Muscle layer of duodenum (tissue), 2 donors: ENCODE measurements around the gene STAT6.

Experiments used
- H3K27ac ChIP-seq: one replicate; pipeline ENCODE4 v1.7.0; 2013; ENCODE audit warnings: mild to moderate bottlenecking, low read length
- H3K27me3 ChIP-seq: one replicate; pipeline ENCODE4 v1.7.0; 2013; ENCODE audit warnings: low read depth, mild to moderate bottlenecking, control low read depth, low read length
- H3K36me3 ChIP-seq, 2 donors: one replicate each; pipeline ENCODE4 v1.7.0; 2013; ENCODE audit warnings: low read length in 2 of 2, control low read depth in 1 of 2, mild to moderate bottlenecking in 1 of 2; ENCODE audit not compliant: insufficient read depth in 2 of 2, control insufficient read depth in 1 of 2
- H3K4me1 ChIP-seq, 2 donors: one replicate each; pipeline ENCODE4 v1.7.0; 2013; ENCODE audit warnings: low read length in 2 of 2, mild to moderate bottlenecking in 2 of 2, control low read depth in 1 of 2, moderate library complexity in 1 of 2; ENCODE audit not compliant: insufficient read depth in 2 of 2, control insufficient read depth in 1 of 2
- H3K4me3 ChIP-seq, 2 donors: one replicate each; pipeline ENCODE4 v1.7.0; 2013; ENCODE audit warnings: low read length in 2 of 2, low read depth in 1 of 2, mild to moderate bottlenecking in 1 of 2
- H3K9me3 ChIP-seq, 2 donors: one replicate each; pipeline ENCODE4 v1.7.0; 2013; ENCODE audit warnings: low read length in 2 of 2, control low read depth in 1 of 2, mild to moderate bottlenecking in 1 of 2; ENCODE audit not compliant: control insufficient read depth in 1 of 2
- donor health status: healthy.

STAT6 gene

GRCh38 chr12:57106021-57106708, 5.0 kb downstream of the STAT6 start:
- H3K27ac ChIP-seq: no peak overlapping the region
- H3K4me1 ChIP-seq: peaks cover 20 to 42% of the 10 kb centered on the region in 2 donors
- H3K36me3 ChIP-seq: peaks cover 35 to 53% of the 10 kb centered on the region in 2 donors
- no peaks in the 10 kb centered on the region for H3K27me3 ChIP-seq
- H3K9me3 ChIP-seq: no peaks in the 10 kb centered on the region
- no peak overlapping the region for H3K4me3 ChIP-seq

- Histone ChIP-seq H3K4me3 (no peak overlapping the region), H3K27me3 (no peaks in the 10 kb centered on the region), H3K4me1 (peaks cover 20 to 42% of the 10 kb centered on the region in 2 donors), H3K9me3 (no peaks in the 10 kb centered on the region), H3K27ac (no peak overlapping the region), H3K36me3 (peaks cover 38 to 54% of the 10 kb centered on the region in 2 donors)
These were observed 6.0 kb downstream of the STAT6 start for GRCh38 chr12:57105011-57105753.

- H3K4me3 ChIP-seq: no peak overlapping the region
- peaks cover 13 to 34% of the 10 kb centered on the region in 2 donors for H3K4me1 ChIP-seq
- no peak overlapping the region for H3K27ac ChIP-seq
- H3K36me3 ChIP-seq: peaks cover 44 to 62% of the 10 kb centered on the region in 2 donors
- H3K27me3 ChIP-seq: no peaks in the 10 kb centered on the region
- no peaks in the 10 kb centered on the region for H3K9me3 ChIP-seq
These were observed 6.8 kb downstream of the STAT6 start for GRCh38 chr12:57104292-57104910.

GRCh38 chr12:57103856-57104255, 7.3 kb downstream of the STAT6 start:
- Histone ChIP-seq H3K9me3 (no peaks in the 10 kb centered on the region), H3K4me1 (peaks cover 11 to 30% of the 10 kb centered on the region in 2 donors), H3K27ac (no peak overlapping the region), H3K4me3 (no peak overlapping the region), H3K27me3 (no peaks in the 10 kb centered on the region), H3K36me3 (peaks cover 49 to 67% of the 10 kb centered on the region in 2 donors)

GRCh38 chr12:57101892-57102695, 9.1 kb downstream of the STAT6 start:
- H3K4me3 ChIP-seq: no peak overlapping the region

GRCh38 chr12:57099766-57100165, 11.4 kb downstream of the STAT6 start:
- Histone ChIP-seq H3K36me3 (peaks cover 53 to 69% of the 10 kb centered on the region in 2 donors), H3K27me3 (no peaks in the 10 kb centered on the region), H3K4me1 (peaks cover under 1% of the 10 kb centered on the region in 2 donors), H3K27ac (peak overlapping the region; percentile 23), H3K9me3 (no peaks in the 10 kb centered on the region), H3K4me3 (no peak overlapping the region)

More at GRCh38 chr12:57101892-57102695, 9.1 kb downstream of the STAT6 start:
- Histone ChIP-seq H3K4me1 (peaks cover 0 to 14% of the 10 kb centered on the region in 2 donors), H3K36me3 (peaks cover 59 to 77% of the 10 kb centered on the region in 2 donors), H3K27me3 (no peaks in the 10 kb centered on the region), H3K27ac (no peak overlapping the region), H3K9me3 (no peaks in the 10 kb centered on the region)

- Histone ChIP-seq H3K36me3 (peaks cover 52 to 63% of the 10 kb centered on the region in 2 donors), H3K4me3 (no peak overlapping the region), H3K9me3 (no peaks in the 10 kb centered on the region), H3K27ac (no peak overlapping the region), H3K4me1 (peaks cover 5 to 7% of the 10 kb centered on the region in 2 donors), H3K27me3 (no peaks in the 10 kb centered on the region)
These were observed 12.0 kb downstream of the STAT6 start for GRCh38 chr12:57099047-57099714.

GRCh38 chr12:57098546-57098945, 12.6 kb downstream of the STAT6 start:
- H3K27ac ChIP-seq: no peak overlapping the region
- no peaks in the 10 kb centered on the region for H3K9me3 ChIP-seq
- peaks cover 52 to 57% of the 10 kb centered on the region in 2 donors for H3K36me3 ChIP-seq
- H3K4me1 ChIP-seq: peaks cover 5 to 13% of the 10 kb centered on the region in 2 donors
- H3K27me3 ChIP-seq: no peaks in the 10 kb centered on the region
- H3K4me3 ChIP-seq: no peak overlapping the region

GRCh38 chr12:57097554-57097835, 13.7 kb downstream of the STAT6 start:
- no peak overlapping the region for H3K4me3 ChIP-seq
- H3K27ac ChIP-seq: no peak overlapping the region
- peaks cover 56 to 65% of the 10 kb centered on the region in 2 donors for H3K36me3 ChIP-seq
- peaks cover 5 to 23% of the 10 kb centered on the region in 2 donors for H3K4me1 ChIP-seq
- no peaks in the 10 kb centered on the region for H3K9me3 ChIP-seq
- H3K27me3 ChIP-seq: no peaks in the 10 kb centered on the region

- Histone ChIP-seq H3K9me3 (no peaks in the 10 kb centered on the region), H3K36me3 (peaks cover 61 to 65% of the 10 kb centered on the region in 2 donors), H3K27me3 (no peaks in the 10 kb centered on the region), H3K27ac (no peak overlapping the region), H3K4me1 (peaks cover 8 to 28% of the 10 kb centered on the region in 2 donors), H3K4me3 (no peak overlapping the region)
These were observed 14.2 kb downstream of the STAT6 start for GRCh38 chr12:57096748-57097553.
